GM23248 (cell line): ENCODE measurements around the gene WSB1. TPM values are rescaled to one million over a fixed set of nuclear protein-coding genes. Genes with fewer than 3 reads are reported as not detected.
A peak's percentile ranks its signal among the peaks of the same experiment; 100 is the strongest.
"Not testable (repeated sequence)": the region's sequence is repeated elsewhere in the genome, so short reads cannot be mapped to it uniquely, and the experiment has no call there.

Source experiments
- DNase-seq: peaks from one replicate; pipeline ENCODE4 v3.0.0-alpha.2; 2015
- H2AFZ ChIP-seq: fragments of 200-600 bp; sonication (generic); 2 replicates; pipeline ENCODE4 v1.6.1; 2016; ENCODE audit warnings: antibody characterized with exemption
- H3F3A ChIP-seq: fragments of 200-600 bp; sonication (generic); 2 replicates; pipeline ENCODE4 v1.6.1; 2016; ENCODE audit warnings: mild to moderate bottlenecking, antibody characterized with exemption, mixed run types; ENCODE audit not compliant: insufficient read depth
- H3K27ac ChIP-seq: fragments of 200-600 bp; sonication (generic); 2 replicates; pipeline ENCODE4 v1.5.1; 2016; ENCODE audit warnings: mild to moderate bottlenecking
- H3K27me3 ChIP-seq: fragments of 200-600 bp; sonication (generic); replicated peaks from 2 replicates; pipeline ENCODE4 v1.6.1; 2016; ENCODE audit warnings: mild to moderate bottlenecking; ENCODE audit not compliant: insufficient read depth
- H3K36me3 ChIP-seq: fragments of 200-600 bp; sonication (generic); 2 replicates; pipeline ENCODE4 v1.6.1; 2016; ENCODE audit warnings: low read depth, mild to moderate bottlenecking
- H3K4me1 ChIP-seq: fragments of 200-600 bp; sonication (generic); 2 replicates; pipeline ENCODE4 v1.6.1; 2016; ENCODE audit warnings: mild to moderate bottlenecking; ENCODE audit not compliant: insufficient read depth
- H3K4me2 ChIP-seq: fragments of 200-600 bp; sonication (generic); one replicate; pipeline ENCODE4 v1.6.1; 2016; ENCODE audit warnings: mild to moderate bottlenecking; ENCODE audit not compliant: unreplicated experiment
- H3K4me3 ChIP-seq: fragments of 200-600 bp; sonication (generic); 2 replicates; pipeline ENCODE4 v1.5.1; 2016; ENCODE audit warnings: mild to moderate bottlenecking
- H3K79me2 ChIP-seq: fragments of 200-600 bp; sonication (generic); 2 replicates; pipeline ENCODE4 v1.6.1; 2016; ENCODE audit warnings: mild to moderate bottlenecking; ENCODE audit not compliant: insufficient read depth
- H3K9ac ChIP-seq: fragments of 200-600 bp; sonication (generic); 2 replicates; pipeline ENCODE4 v1.6.1; 2016; ENCODE audit warnings: mild to moderate bottlenecking
- H3K9me2 ChIP-seq: fragments of 200-600 bp; sonication (generic); 2 replicates; pipeline ENCODE4 v1.6.1; 2016; ENCODE audit warnings: mixed run types, mild to moderate bottlenecking, moderate library complexity; ENCODE audit not compliant: insufficient read depth
- H3K9me3 ChIP-seq: fragments of 200-600 bp; sonication (generic); one replicate; pipeline ENCODE4 v1.6.1; 2017; ENCODE audit warnings: low read depth
- H4K20me1 ChIP-seq: fragments of 200-600 bp; sonication (generic); 2 replicates; pipeline ENCODE4 v1.6.0; 2016; ENCODE audit not compliant: insufficient read depth
- EZH2 ChIP-seq: fragments of 200-600 bp; sonication (generic); IDR thresholded peaks from 2 replicates; pipeline ENCODE4 v1.6.1; 2018; ENCODE audit warnings: antibody characterized with exemption, mild to moderate bottlenecking; ENCODE audit not compliant: insufficient read depth, poor library complexity, severe bottlenecking
- EZH2phosphoT487 ChIP-seq: fragments of 200-600 bp; sonication (generic); IDR thresholded peaks from 2 replicates; pipeline ENCODE4 v1.6.1; 2018; ENCODE audit warnings: antibody characterized with exemption, moderate library complexity, mild to moderate bottlenecking, low read depth; ENCODE audit not compliant: insufficient read depth
- WGBS, 2 experiments: methylation state at CpG; one replicate each; pipeline ENCODE4 v1.1.6; 2015 to 2017; ENCODE audit warnings: low lambda C conversion rate in 2 of 2, low coverage in 1 of 2; ENCODE audit errors: missing lambda C conversion rate in 2 of 2; 5-methylcytosine and 5-hydroxymethylcytosine counted together
- in situ Hi-C: fragments of 300-500 bp; cut with MboI; formaldehyde crosslinking; loops from 2 replicates; pipeline ENCODE4 v1.15.0; 2020
- polyA plus RNA-seq: library from polyadenylated mRNA; unstranded; fragments of >200 nt; fragmentation: Nextera tagmentation; extraction: Ambion mirVana; gene quantifications from 2 replicates; pipeline ENCODE4 v1.2.1, GENCODE V29; 2016
- total RNA-seq: library from RNA; depleted of rRNA; stranded (reverse); fragments of >200 nt; shearing (Covaris generic); gene quantifications from 2 replicates; pipeline ENCODE4 v1.2.3, GENCODE V29; 2014

The WSB1 gene
- total and polyA plus RNA-seq, 2 experiments from 2014 or later, result 127 to 135 TPM

GRCh38 chr17:27247071-27247957 lies 46.6 kb upstream of the WSB1 start:
- in situ Hi-C loops, result loop anchor here (10.0 to 25.0 kb wide), 2 partner anchors 77 to 190 kb away; no protein-coding TSS in a partner anchor
- Histone ChIP-seq H3K4me2 (no peak overlapping the region), H3K27ac (peak overlapping the region; percentile 35)

GRCh38 chr17:27247958-27248342 lies 46.0 kb upstream of the WSB1 start:
- Histone ChIP-seq H3K27me3 (peaks cover 8% of the 10 kb centered on the region; the same call in 1 of the 2 replicates), H2AFZ (no peak overlapping the region), H3K9ac (no peak overlapping the region), H3F3A (peaks cover 24% of the 10 kb centered on the region), H3K9me2 (no peaks in the 10 kb centered on the region), H3K27ac (peak overlapping the region; percentile 35; the same call in 1 of the 2 replicates), H3K4me2 (no peak overlapping the region), H3K36me3 (no peaks in the 10 kb centered on the region), H3K79me2 (no peaks in the 10 kb centered on the region), H3K4me3 (no peak overlapping the region), H3K9me3 (no peaks in the 10 kb centered on the region), H4K20me1 (no peaks in the 10 kb centered on the region), H3K4me1 (peaks cover 20% of the 10 kb centered on the region)
- 90 to 92% methylated on average over 3 of the region's 3 CpGs for WGBS, 2 experiments
- in situ Hi-C loops, result loop anchor here (10.0 to 25.0 kb wide), 2 partner anchors 77 to 189 kb away; no protein-coding TSS in a partner anchor
- TF ChIP-seq EZH2 (no peak), EZH2phosphoT487 (no peak)
- DNase-seq, result no peak

More at GRCh38 chr17:27247071-27247957, 46.6 kb upstream of the WSB1 start:
- Histone ChIP-seq H3K9me2 (no peaks in the 10 kb centered on the region), H3K27me3 (peaks cover 8% of the 10 kb centered on the region; the same call in 1 of the 2 replicates), H3K9me3 (no peaks in the 10 kb centered on the region), H3K4me1 (peaks cover 20% of the 10 kb centered on the region), H4K20me1 (no peaks in the 10 kb centered on the region), H3K9ac (no peak overlapping the region), H2AFZ (no peak overlapping the region), H3K79me2 (no peaks in the 10 kb centered on the region), H3K36me3 (no peaks in the 10 kb centered on the region), H3K4me3 (no peak overlapping the region), H3F3A (peaks cover 24% of the 10 kb centered on the region)
- TF ChIP-seq EZH2phosphoT487, result no peak
- no peak for TF ChIP-seq EZH2
- WGBS, 2 experiments, result 50 to 55% methylated on average over 7 of the region's 7 CpGs
- DNase-seq, result peak; percentile 75

GRCh38 chr17:27250791-27251190 lies 43.1 kb upstream of the WSB1 start:
- H3K4me3 ChIP-seq, in situ Hi-C loops, H4K20me1 ChIP-seq, H3K9me3 ChIP-seq, H2AFZ ChIP-seq, H3K27me3 ChIP-seq, H3K9ac ChIP-seq, H3K27ac ChIP-seq, DNase-seq, H3K4me2 ChIP-seq, H3K79me2 ChIP-seq, H3K36me3 ChIP-seq, H3K9me2 ChIP-seq: not testable (repeated sequence)
- peaks cover 12% of the 10 kb centered on the region for H3K4me1 ChIP-seq
- H3F3A ChIP-seq, result peaks cover 20% of the 10 kb centered on the region
- WGBS, 2 experiments, result 58 to 65% methylated on average over 1 of the region's 1 CpG

- H4K20me1 ChIP-seq, H3K4me3 ChIP-seq, H2AFZ ChIP-seq, H3K36me3 ChIP-seq, H3K79me2 ChIP-seq, H3K27ac ChIP-seq, H3K9ac ChIP-seq, in situ Hi-C loops, H3K27me3 ChIP-seq, H3K9me3 ChIP-seq, H3F3A ChIP-seq, DNase-seq, H3K4me2 ChIP-seq, H3K9me2 ChIP-seq: not testable (repeated sequence)
- H3K4me1 ChIP-seq, result peaks cover 10% of the 10 kb centered on the region; the same call in 1 of the 2 replicates
- WGBS, 2 experiments, result 60 to 67% methylated on average over 4 of the region's 4 CpGs
Observed at GRCh38 chr17:27254802-27255201, 39.1 kb upstream of the WSB1 start.
